Activated T-helper 2 cell treated with anti-CD3 and anti-CD28 coated beads, Interferon-gamma antibody, Interleukin-2, Interleukin-4, amounts not matched to agents 10 μg/mL and 5 μg/mL and 100 μg/mL, durations not matched to agents 14 hours and 24 hours and 36 hours (primary cell): Measurements from ENCODE around the gene OR6B1. TPM values are rescaled to one million over a fixed set of nuclear protein-coding genes. Genes with fewer than 3 reads are reported as not detected.

Experiments
- DNase-seq: peaks from one replicate; pipeline ENCODE4 v3.0.0; 2021; ENCODE audit warnings: low spot score
- H3K27ac Mint-ChIP-seq: one replicate; pipeline ENCODE4 v1.8.0; 2021; ENCODE audit warnings: mixed read lengths
- H3K27me3 Mint-ChIP-seq: one replicate; pipeline ENCODE4 v1.8.0; 2021; ENCODE audit warnings: low read depth, mixed read lengths
- H3K36me3 Mint-ChIP-seq: one replicate; pipeline ENCODE4 v1.8.0; 2021; ENCODE audit warnings: low read depth, mixed read lengths
- H3K4me1 Mint-ChIP-seq: one replicate; pipeline ENCODE4 v1.8.0; 2021; ENCODE audit warnings: low read depth, mixed read lengths
- H3K4me3 Mint-ChIP-seq: one replicate; pipeline ENCODE4 v1.8.0; 2021; ENCODE audit warnings: low read depth, mild to moderate bottlenecking, moderate library complexity, mixed read lengths
- H3K9me3 Mint-ChIP-seq: one replicate; pipeline ENCODE4 v1.8.0; 2021; ENCODE audit warnings: mixed read lengths
- intact Hi-C: fragments of 100-400 bp; cut with micrococcal nuclease; formaldehyde crosslinking; loops from one replicate; pipeline ENCODE4 v1.15.1; 2023
- total RNA-seq: library from RNA; stranded (reverse); gene quantifications from 2 replicates; pipeline ENCODE4 v1.2.3, GENCODE V29; 2022

The OR6B1 gene
- not detected in 2 replicates for total RNA-seq

DNA sequence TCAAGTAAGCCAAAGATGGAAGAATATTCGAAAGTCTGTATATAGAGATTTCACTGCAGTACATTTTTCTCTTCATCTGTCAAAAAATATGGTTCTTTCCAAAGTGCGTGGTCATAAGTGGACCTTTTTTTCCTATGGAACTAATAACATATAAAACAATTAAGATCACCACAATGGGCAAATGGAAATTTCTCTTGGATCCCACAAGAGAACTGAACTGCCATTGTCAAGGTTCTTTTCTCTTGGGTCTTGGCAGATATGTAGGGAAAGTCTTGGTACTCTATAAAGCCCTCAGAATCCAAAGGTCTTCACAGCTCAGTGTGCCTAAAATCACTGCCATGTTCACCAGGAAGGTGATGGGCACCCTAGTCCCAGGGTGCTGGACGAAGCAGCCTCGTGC is at the start of gene OR6B1:
OR6B1 (plus strand) TSS at position 301 of the 400 bp plus-strand sequence. CDS start 3,677 bp downstream, outside the sequence.
- H3K27me3 Mint-ChIP-seq = peaks cover 3% of the 10 kb centered on the region
- H3K36me3 Mint-ChIP-seq = no peaks in the 10 kb centered on the region
- intact Hi-C loops = no loop called here
- no peak for DNase-seq
- H3K4me3 Mint-ChIP-seq = no peak within 1 kb of the TSS
- no peak within 1 kb of the TSS for H3K27ac Mint-ChIP-seq
- H3K4me1 Mint-ChIP-seq = no peaks in the 10 kb centered on the region
- no peaks in the 10 kb centered on the region for H3K9me3 Mint-ChIP-seq

DNA sequence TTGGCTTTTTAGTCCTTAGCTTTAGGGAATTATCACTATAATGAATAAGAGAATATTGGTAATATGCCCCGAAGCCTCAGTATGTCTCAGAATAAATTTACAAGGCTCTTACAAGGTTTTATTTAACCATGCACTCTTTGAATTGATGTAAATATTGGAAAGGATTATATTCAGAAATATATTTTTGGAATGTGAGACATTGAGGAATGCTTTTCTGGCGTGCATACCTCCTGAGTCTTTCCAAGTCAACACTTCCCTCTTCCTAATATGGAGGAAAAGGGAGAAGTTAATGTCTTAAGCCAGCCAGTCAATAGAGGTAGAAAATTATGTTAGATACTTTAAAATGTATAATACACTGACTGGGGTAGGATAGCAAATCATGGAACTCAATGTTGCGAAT is 46.7 kb upstream of the OR6B1 start:
- no peaks in the 10 kb centered on the region for H3K9me3 Mint-ChIP-seq
- no peak overlapping the region for H3K4me3 Mint-ChIP-seq
- H3K4me1 Mint-ChIP-seq = no peaks in the 10 kb centered on the region
- no peak for DNase-seq
- no peak overlapping the region for H3K27ac Mint-ChIP-seq
- H3K36me3 Mint-ChIP-seq = no peaks in the 10 kb centered on the region
- intact Hi-C loops = no loop called here
- peaks cover 10% of the 10 kb centered on the region for H3K27me3 Mint-ChIP-seq

DNA sequence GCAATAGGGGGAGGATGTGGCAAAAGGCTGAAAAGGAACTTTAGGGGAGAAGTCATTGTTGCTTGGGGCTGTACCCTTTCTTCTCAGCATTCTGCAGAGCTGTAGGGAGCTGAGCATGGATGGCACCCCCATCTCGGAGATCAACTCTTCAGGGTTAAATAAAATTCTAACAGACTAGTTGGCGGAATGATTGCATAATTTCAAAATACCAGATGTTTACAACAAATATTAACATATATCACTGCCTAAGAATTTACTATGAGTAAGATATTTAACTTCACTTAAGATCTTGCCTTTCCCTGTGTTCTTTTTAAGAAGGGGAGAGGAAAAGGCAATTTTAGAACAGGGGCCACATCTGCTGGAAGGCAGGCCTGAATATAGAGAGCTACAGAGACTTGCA is 46.0 kb upstream of the OR6B1 start:
- no peaks in the 10 kb centered on the region for H3K9me3 Mint-ChIP-seq
- intact Hi-C loops = no loop called here
- H3K4me3 Mint-ChIP-seq = no peak overlapping the region
- no peak overlapping the region for H3K27ac Mint-ChIP-seq
- H3K4me1 Mint-ChIP-seq = no peaks in the 10 kb centered on the region
- no peaks in the 10 kb centered on the region for H3K36me3 Mint-ChIP-seq
- no peak for DNase-seq
- peaks cover 9% of the 10 kb centered on the region for H3K27me3 Mint-ChIP-seq

DNA sequence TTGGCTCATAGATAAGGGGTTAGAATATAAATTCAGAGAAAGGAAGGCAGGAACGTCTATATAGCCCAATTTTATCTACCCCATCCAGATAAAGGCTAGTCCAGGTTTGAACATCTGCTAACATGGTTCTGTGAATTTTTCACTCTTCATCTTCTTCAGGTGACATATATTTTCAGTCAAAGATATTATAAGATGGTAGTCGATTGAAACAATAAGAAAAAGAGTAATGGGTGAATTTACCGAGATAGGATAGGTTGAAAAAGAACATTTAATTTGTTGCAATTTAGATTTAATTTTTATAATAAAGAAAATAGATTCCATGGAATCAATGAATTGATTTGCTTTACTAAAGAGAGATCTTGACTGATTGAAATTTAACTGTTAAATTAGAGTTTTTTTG is 45.6 kb upstream of the OR6B1 start, which contains the start of gene OR2F1:
OR2F1 (plus strand) TSS at position 301 of the 400 bp plus-strand sequence. CDS start 5,127 bp downstream, outside the sequence.
- Mint-ChIP-seq H3K27ac (no peak within 1 kb of the TSS), H3K36me3 (no peaks in the 10 kb centered on the region), H3K4me3 (no peak within 1 kb of the TSS), H3K4me1 (no peaks in the 10 kb centered on the region), H3K27me3 (peaks cover 9% of the 10 kb centered on the region), H3K9me3 (no peaks in the 10 kb centered on the region)
- intact Hi-C loops = no loop called here
- no peak for DNase-seq

DNA sequence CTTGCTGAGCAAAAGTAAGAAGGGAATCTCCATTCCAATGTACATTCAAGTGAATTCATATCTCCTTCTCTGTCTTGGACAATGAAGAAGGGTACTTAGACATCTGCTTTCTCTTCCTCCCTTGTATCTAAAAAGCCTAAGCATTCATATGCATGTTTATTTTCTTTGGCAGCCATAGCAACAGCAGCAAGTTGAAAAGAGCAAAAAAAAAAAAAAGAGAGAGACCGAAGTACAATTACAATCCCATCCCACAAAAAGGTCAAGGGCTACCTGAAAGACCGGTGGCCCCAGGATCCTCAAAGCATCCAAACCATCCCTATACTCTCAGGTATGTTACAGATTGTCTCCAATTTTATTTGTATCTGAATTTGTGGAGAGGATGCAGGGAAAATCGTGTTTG is 41.3 kb upstream of the OR6B1 start:
- Mint-ChIP-seq H3K27me3 (peaks cover 9% of the 10 kb centered on the region), H3K4me1 (no peaks in the 10 kb centered on the region), H3K36me3 (no peaks in the 10 kb centered on the region), H3K9me3 (no peaks in the 10 kb centered on the region), H3K27ac (no peak overlapping the region), H3K4me3 (no peak overlapping the region)
- DNase-seq = no peak
- intact Hi-C loops = no loop called here

DNA sequence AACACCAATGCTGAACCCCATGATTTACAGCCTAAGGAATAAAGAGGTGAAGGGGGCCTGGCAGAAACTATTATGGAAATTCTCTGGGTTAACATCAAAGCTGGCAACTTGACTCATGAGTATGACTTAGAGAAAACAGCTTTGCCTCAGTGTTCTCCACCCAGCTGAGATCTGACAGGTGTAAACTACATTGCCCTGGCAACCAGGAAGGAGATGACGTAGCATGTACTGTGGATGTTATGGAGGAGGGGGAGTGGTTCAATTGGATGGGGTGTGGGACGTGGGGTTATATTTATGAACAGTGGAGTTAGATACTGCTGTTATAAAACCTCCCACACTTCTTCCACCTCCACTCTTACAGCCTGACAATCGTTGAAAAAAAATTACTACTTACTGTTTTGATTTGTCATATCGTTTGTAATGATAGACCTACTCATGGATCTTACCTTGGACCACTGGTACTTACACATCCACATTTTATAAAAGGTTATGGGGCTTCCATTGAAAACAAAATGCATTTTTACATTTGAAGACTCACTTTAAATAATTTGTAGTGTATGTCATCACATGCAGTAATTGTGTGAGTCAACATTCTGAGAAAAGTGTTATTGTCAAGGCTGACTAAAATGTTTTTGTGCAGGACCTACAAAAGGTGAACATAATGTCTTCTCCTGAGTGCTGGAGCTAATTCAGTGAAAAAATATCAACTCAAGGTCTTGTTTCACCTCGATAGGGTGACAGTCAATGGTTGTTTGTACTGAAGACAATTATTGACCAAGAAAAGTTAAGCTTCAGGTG is 39.1 kb upstream of the OR6B1 start:
- intact Hi-C loops = no loop called here
- Mint-ChIP-seq H3K36me3 (no peaks in the 10 kb centered on the region), H3K27me3 (peaks cover 7% of the 10 kb centered on the region), H3K9me3 (no peaks in the 10 kb centered on the region), H3K4me1 (no peaks in the 10 kb centered on the region), H3K27ac (no peak overlapping the region), H3K4me3 (no peak overlapping the region)
- no peak for DNase-seq

DNA sequence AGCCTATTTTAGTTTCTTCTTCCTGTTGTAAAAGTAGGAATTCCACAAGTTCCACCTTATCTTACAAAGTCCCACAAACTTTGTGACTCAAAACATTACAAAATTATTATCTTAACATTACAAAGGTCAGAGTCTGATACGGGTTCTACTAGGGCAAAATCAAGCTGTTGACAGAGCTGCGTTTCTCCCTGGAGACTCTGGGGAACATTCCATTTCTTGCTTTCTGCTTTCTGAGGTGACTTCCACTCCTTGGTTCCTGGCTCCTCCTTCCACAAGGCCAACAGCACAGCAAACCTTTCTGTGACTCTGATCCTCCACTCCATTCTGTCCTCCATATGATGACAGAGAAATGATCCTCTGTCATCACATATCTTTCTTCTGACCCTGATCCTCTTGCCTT is 34.8 kb upstream of the OR6B1 start:
- Mint-ChIP-seq H3K27me3 (no peaks in the 10 kb centered on the region), H3K4me3 (no peak overlapping the region), H3K36me3 (no peaks in the 10 kb centered on the region), H3K27ac (no peak overlapping the region), H3K4me1 (no peaks in the 10 kb centered on the region), H3K9me3 (no peaks in the 10 kb centered on the region)
- no peak for DNase-seq
- intact Hi-C loops = no loop called here

DNA sequence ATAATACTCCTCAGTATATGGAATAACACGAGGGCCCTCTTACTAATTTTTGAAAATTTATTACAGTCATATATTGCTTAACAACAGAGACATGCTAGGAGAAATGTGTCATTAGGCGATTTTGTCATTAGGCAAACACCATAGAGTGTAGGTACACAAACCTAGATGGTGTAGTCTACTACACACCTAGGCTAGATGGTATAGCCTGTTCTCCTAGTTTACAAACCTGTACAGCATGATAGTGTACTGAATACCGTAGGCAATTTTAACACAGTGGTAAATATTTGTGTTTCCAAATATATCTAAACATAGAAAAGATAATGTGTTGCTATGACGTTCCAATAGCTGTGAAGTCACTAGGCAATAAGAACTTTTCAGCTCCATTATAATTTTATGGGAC is 32.7 kb upstream of the OR6B1 start:
- H3K36me3 Mint-ChIP-seq = no peaks in the 10 kb centered on the region
- H3K4me3 Mint-ChIP-seq = no peak overlapping the region
- H3K9me3 Mint-ChIP-seq = no peaks in the 10 kb centered on the region
- no peak overlapping the region for H3K27ac Mint-ChIP-seq
- no peaks in the 10 kb centered on the region for H3K4me1 Mint-ChIP-seq
- DNase-seq = no peak
- no peaks in the 10 kb centered on the region for H3K27me3 Mint-ChIP-seq
- intact Hi-C loops = no loop called here

DNA sequence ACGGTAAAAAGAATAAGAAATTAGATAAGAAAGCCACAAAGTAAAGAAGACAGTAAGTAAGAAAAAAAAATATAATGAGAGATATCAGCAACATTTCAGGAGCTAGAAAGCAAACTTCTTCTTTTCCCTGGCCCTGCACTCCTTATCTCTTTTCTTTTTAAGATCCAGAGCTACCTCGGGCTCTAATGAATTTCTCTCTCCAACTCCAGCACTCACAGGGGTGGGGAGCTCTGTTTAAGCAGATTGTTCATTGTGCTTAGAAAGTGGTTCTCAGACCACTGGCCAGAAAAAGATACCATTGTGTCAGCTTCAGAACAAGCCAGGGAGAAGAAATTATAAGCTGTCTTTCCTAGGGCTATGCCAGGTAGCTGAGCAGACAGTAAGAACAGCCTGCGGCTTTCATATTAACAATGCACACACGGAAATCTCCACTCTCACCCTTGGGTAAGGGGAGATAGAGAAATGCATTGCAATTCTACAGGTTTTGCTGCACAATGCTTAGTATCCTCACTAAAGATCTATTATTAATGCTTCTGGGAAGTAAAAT is 26.2 kb upstream of the OR6B1 start:
- no peaks in the 10 kb centered on the region for H3K9me3 Mint-ChIP-seq
- H3K4me1 Mint-ChIP-seq = no peaks in the 10 kb centered on the region
- intact Hi-C loops = no loop called here
- no peak overlapping the region for H3K27ac Mint-ChIP-seq
- H3K4me3 Mint-ChIP-seq = no peak overlapping the region
- H3K27me3 Mint-ChIP-seq = peaks cover 7% of the 10 kb centered on the region
- DNase-seq = no peak
- H3K36me3 Mint-ChIP-seq = no peaks in the 10 kb centered on the region

DNA sequence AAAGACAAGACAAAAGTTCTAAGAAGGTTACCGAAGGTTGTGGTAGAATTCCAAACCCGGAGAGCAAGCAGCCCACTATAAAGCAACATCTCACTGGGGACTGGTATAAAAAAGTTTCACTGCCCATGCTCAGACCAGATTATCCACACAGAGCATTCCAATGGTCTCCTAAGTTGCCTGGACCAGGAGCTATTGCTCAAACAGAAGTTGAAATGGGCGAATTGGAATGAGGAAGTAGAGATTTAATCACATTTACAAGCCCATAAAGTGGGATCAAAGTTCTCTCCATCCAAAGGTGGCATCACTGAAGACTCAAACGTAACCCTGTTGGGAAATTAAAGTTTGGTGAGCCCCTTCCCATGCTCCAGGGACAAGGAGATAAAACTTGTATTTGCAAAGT is 25.7 kb upstream of the OR6B1 start:
- no peak for DNase-seq
- Mint-ChIP-seq H3K27ac (no peak overlapping the region), H3K4me3 (no peak overlapping the region), H3K4me1 (no peaks in the 10 kb centered on the region), H3K27me3 (peaks cover 7% of the 10 kb centered on the region), H3K36me3 (no peaks in the 10 kb centered on the region), H3K9me3 (no peaks in the 10 kb centered on the region)
- intact Hi-C loops = no loop called here

DNA sequence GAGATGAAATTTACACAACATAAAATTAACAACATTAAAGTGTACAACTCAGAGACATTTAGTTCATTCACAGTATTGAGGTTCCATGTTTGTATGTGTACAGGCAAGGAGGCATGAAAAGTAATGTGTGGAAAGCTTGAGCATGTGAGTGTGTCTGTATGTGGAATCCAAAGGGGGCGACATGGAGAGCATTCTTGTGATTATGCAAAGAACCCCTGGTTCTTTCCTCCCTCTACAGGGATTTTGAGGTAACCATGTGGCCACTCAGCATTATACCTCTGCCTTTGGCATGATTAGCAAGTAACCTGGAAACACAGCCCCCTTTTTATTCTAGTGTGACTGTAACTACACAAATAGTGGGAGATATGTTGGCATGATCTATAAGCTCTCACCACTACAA is 24.5 kb upstream of the OR6B1 start:
- H3K27me3 Mint-ChIP-seq = peaks cover 7% of the 10 kb centered on the region
- no peak for DNase-seq
- H3K27ac Mint-ChIP-seq = no peak overlapping the region
- no peaks in the 10 kb centered on the region for H3K36me3 Mint-ChIP-seq
- intact Hi-C loops = no loop called here
- H3K4me3 Mint-ChIP-seq = no peak overlapping the region
- no peaks in the 10 kb centered on the region for H3K9me3 Mint-ChIP-seq
- H3K4me1 Mint-ChIP-seq = no peaks in the 10 kb centered on the region

DNA sequence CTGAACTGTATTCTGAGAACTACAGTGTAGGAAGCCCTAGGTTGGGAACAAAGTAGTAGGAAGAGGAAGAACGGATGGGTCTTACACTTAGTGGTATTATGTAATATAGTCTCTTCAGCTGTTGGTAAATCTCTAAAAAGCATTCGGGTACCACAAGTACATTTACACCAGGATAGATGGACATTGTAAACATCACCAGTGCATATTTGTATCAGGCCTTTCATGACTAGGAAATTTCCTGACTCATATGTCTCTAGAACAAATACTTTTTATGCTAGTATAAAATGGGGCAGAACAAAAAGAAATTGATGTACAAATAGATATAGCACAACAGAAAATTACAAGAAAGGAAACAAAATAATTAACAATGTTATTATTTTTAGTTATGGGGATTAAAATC is 21.5 kb upstream of the OR6B1 start:
- no peak overlapping the region for H3K4me3 Mint-ChIP-seq
- H3K4me1 Mint-ChIP-seq = no peaks in the 10 kb centered on the region
- no peaks in the 10 kb centered on the region for H3K36me3 Mint-ChIP-seq
- peaks cover 7% of the 10 kb centered on the region for H3K27me3 Mint-ChIP-seq
- no peaks in the 10 kb centered on the region for H3K9me3 Mint-ChIP-seq
- no peak overlapping the region for H3K27ac Mint-ChIP-seq
- no peak for DNase-seq
- intact Hi-C loops = no loop called here

DNA sequence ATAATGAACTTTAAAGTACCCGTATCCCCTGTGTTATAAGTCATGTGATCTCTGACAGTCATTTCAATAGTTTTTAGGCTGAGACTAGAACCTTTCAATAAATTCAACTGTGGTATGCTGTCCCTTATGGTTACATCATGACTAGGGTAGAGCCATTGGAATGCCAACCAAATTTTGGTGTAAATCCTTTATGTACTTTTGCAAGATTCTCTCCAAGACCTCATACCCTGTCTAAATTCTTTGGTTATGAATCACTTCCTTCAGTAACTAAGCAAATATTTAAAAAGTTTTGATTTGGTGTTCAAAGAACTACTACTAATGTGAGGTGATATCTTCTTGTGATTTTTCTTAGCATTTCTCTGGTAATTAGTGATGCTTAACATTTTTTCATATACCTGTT is 20.8 kb upstream of the OR6B1 start:
- Mint-ChIP-seq H3K27ac (no peak overlapping the region), H3K4me1 (no peaks in the 10 kb centered on the region), H3K9me3 (no peaks in the 10 kb centered on the region), H3K36me3 (no peaks in the 10 kb centered on the region), H3K27me3 (peaks cover 6% of the 10 kb centered on the region), H3K4me3 (no peak overlapping the region)
- no peak for DNase-seq
- intact Hi-C loops = no loop called here
